Thyroid gland (tissue), 4 donors: ENCODE data around the gene TMTC4.

Source experiments
- CTCF ChIP-seq, 6 experiments: fragments of 200-600 bp in 3 of 6; fragments of 450-650 bp in 3 of 6; sonication (generic) in 3 of 6; IDR thresholded peaks; one replicate each; pipeline ENCODE4 v1.5.1; 2016 to 2019; ENCODE audit warnings: antibody characterized with exemption in 6 of 6, mild to moderate bottlenecking in 2 of 6, inconsistent platforms in 1 of 6, moderate library complexity in 1 of 6
- POLR2A ChIP-seq, 2 donors: fragments of 450-650 bp; IDR thresholded peaks; one replicate each; pipeline ENCODE4 v1.6.1; 2017; ENCODE audit warnings: antibody characterized with exemption in 2 of 2, mild to moderate bottlenecking in 2 of 2, moderate library complexity in 1 of 2

- TF ChIP-seq CTCF (IDR thresholded peaks at IDR 0.05) (no peak), POLR2A (IDR thresholded peaks at IDR 0.05) (no peak)
These were observed 80.3 kb downstream of the TMTC4 start for GRCh38 chr13:100594255-100594654.
